GM18507 (cell line): ENCODE results near the gene PPIAL4G.
A peak's percentile ranks its signal among the peaks of the same experiment; 100 is the strongest.
"Not testable (repeated sequence)": the region's sequence is repeated elsewhere in the genome, so short reads cannot be mapped to it uniquely, and the experiment has no call there.

Experiments used
- DNase-seq: peaks from one replicate; pipeline ENCODE4 v3.0.0; 2011; ENCODE audit warnings: low read depth; ENCODE audit not compliant: insufficient read length; ENCODE audit errors: extremely low spot score
- FAIRE-seq: peaks from 2 replicates; lab custom pipeline; 2011; peaks lifted over from hg19 to GRCh38; lab: Jason Lieb, UNC

Gene PPIAL4G

GRCh38 chr1:148483029-148483428, at the start of gene PPIAL4G:
PPIAL4G (minus strand) TSS chr1:148483302; CDS start chr1:148483252, 50 bp downstream.
- DNase-seq, FAIRE-seq: not testable (repeated sequence)

GRCh38 chr1:148532158-148532557, 49.1 kb upstream of the PPIAL4G start:
- not testable (repeated sequence) for FAIRE-seq, DNase-seq

- DNase-seq, FAIRE-seq: not testable (repeated sequence)
Observed at GRCh38 chr1:148529101-148529567, 46.0 kb upstream of the PPIAL4G start.

GRCh38 chr1:148528591-148528990, 45.5 kb upstream of the PPIAL4G start:
- not testable (repeated sequence) for FAIRE-seq

GRCh38 chr1:148526587-148526986, 43.5 kb upstream of the PPIAL4G start:
- not testable (repeated sequence) for FAIRE-seq, DNase-seq

More at GRCh38 chr1:148528591-148528990, 45.5 kb upstream of the PPIAL4G start:
- DNase-seq, result not testable (repeated sequence)

GRCh38 chr1:148523205-148524144, 40.4 kb upstream of the PPIAL4G start:
- FAIRE-seq, DNase-seq: not testable (repeated sequence)

- DNase-seq, result peak; percentile 23
- FAIRE-seq, result not testable (repeated sequence)
Observed at GRCh38 chr1:148522561-148523204, 39.6 kb upstream of the PPIAL4G start.

- not testable (repeated sequence) for FAIRE-seq, DNase-seq
Observed at GRCh38 chr1:148522072-148522471, 39.0 kb upstream of the PPIAL4G start.

- not testable (repeated sequence) for FAIRE-seq, DNase-seq
Observed at GRCh38 chr1:148514310-148514709, 31.2 kb upstream of the PPIAL4G start.

- DNase-seq, FAIRE-seq: not testable (repeated sequence)
Observed at GRCh38 chr1:148512571-148513184, 29.6 kb upstream of the PPIAL4G start.

- not testable (repeated sequence) for DNase-seq, FAIRE-seq
Observed at GRCh38 chr1:148493933-148494332, 10.8 kb upstream of the PPIAL4G start.

- not testable (repeated sequence) for FAIRE-seq
Observed at GRCh38 chr1:148481134-148481533, 2.0 kb downstream of the PPIAL4G start.

GRCh38 chr1:148459694-148460093, 23.4 kb downstream of the PPIAL4G start:
- not testable (repeated sequence) for DNase-seq, FAIRE-seq

More at GRCh38 chr1:148481134-148481533, 2.0 kb downstream of the PPIAL4G start:
- DNase-seq, result not testable (repeated sequence)

GRCh38 chr1:148458901-148459581, 24.1 kb downstream of the PPIAL4G start:
- not testable (repeated sequence) for FAIRE-seq, DNase-seq

GRCh38 chr1:148458398-148458797, 24.7 kb downstream of the PPIAL4G start:
- DNase-seq, FAIRE-seq: not testable (repeated sequence)

GRCh38 chr1:148452845-148453244, 30.3 kb downstream of the PPIAL4G start:
- not testable (repeated sequence) for FAIRE-seq, DNase-seq

- not testable (repeated sequence) for FAIRE-seq, DNase-seq
Observed at GRCh38 chr1:148439654-148440325, 43.3 kb downstream of the PPIAL4G start.

GRCh38 chr1:148435406-148435805, 47.7 kb downstream of the PPIAL4G start:
- no peak for FAIRE-seq
- no peak for DNase-seq
